Fibroblast of lung (primary cell): ENCODE measurements around the gene NR2F1-AS1.

ENCODE experiments used
- CTCF ChIP-seq, 2 donors: IDR thresholded peaks in 1 of 2; conservative IDR thresholded peaks in 1 of 2; 1 replicate in 1 of 2; 2 replicates in 1 of 2; pipeline ENCODE4 v1.5.1; 2011 to 2012; ENCODE audit warnings: low read length in 2 of 2, control low read depth in 1 of 2, inconsistent platforms in 1 of 2, low read depth in 1 of 2, mild to moderate bottlenecking in 1 of 2
- EZH2 ChIP-seq: IDR thresholded peaks from 2 replicates; pipeline ENCODE4 v1.5.1; 2012; ENCODE audit warnings: low read length, control low read depth, mild to moderate bottlenecking; ENCODE audit errors: missing control alignments

DNA sequence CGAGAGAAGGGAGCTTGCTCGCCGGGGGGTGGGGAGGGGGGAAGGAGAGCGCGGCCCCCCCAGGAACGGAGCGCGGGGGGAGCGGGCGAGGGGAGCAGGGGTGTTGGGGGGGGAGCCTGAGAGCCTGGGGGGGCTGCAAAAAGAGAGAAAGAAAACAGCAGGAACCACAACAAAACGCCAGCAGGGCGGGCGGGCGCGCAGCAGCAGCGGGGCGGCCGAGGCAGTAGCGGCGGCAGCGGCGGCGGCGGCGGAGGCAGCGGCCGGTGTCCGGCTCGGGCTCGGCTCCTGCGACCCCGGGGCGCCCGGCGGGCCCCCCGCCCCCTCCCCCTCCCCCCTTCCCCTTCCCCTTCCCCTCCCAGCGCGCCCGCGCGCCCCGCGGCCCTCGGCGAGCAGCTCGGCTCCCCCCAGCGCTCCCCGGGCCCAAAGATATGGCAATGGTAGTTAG is 3.6 kb upstream of the NR2F1-AS1 start:
- TF ChIP-seq CTCF (conservative IDR thresholded peaks at IDR 0.05 in 1 of 2, IDR thresholded peaks at IDR 0.05 in 1 of 2; ENCODE audit: low read depth in 1 of 2, low read length in 2 of 2): no peak
- TF ChIP-seq EZH2: no peak
